ENCODE measurements around the gene CNPY4.
A peak's percentile ranks its signal among the peaks of the same experiment; 100 is the strongest.

CNPY4 gene

GRCh38 chr7:100119072-100119969 is at the start of gene CNPY4, which contains the start of gene TAF6:
TSS of gene CNPY4 (plus strand) at chr7:100119634. CDS start at chr7:100119745, 111 bp downstream.
TSS of gene TAF6 (minus strand) at chr7:100119358. CDS start at chr7:100114209, 5,149 bp downstream.
- Histone ChIP-seq H3K4me1 (ENCODE audit: control insufficient read depth in 2 of 2, insufficient read depth in 2 of 2, low read length in 2 of 2) (peaks cover 17 to 20% of the 10 kb centered on the region in 2 donors), H3K27ac (ENCODE audit: low read depth in 2 of 2, low read length in 2 of 2) (peak within 1 kb of the TSS; percentile 49 to 82), H3K4me3 (ENCODE audit: low read length in 2 of 2) (peak within 1 kb of the TSS; percentile 72 to 97), H3K9me3 (ENCODE audit: control insufficient read depth in 2 of 2, low read length in 2 of 2) (no peaks in the 10 kb centered on the region), H3K36me3 (ENCODE audit: control insufficient read depth in 2 of 2, insufficient read depth in 2 of 2, low read length in 2 of 2) (no peaks in the 10 kb centered on the region), H3K27me3 (ENCODE audit: control insufficient read depth in 2 of 2, insufficient read depth in 2 of 2, low read length in 2 of 2) (no peaks in the 10 kb centered on the region), H3K9ac (ENCODE audit: low read depth in 1 of 2, low read length in 2 of 2) (peak within 1 kb of the TSS; percentile 68 to 89)

- H3K9ac ChIP-seq (ENCODE audit: low read depth in 1 of 2, low read length in 2 of 2): no peak overlapping the region
- H3K36me3 ChIP-seq (ENCODE audit: control insufficient read depth in 2 of 2, insufficient read depth in 2 of 2, low read length in 2 of 2): peaks cover 51 to 52% of the 10 kb centered on the region in 2 donors
- no peak overlapping the region for H3K27ac ChIP-seq (ENCODE audit: low read depth in 2 of 2, low read length in 2 of 2)
- no peaks in the 10 kb centered on the region for H3K27me3 ChIP-seq (ENCODE audit: control insufficient read depth in 2 of 2, insufficient read depth in 2 of 2, low read length in 2 of 2)
- no peak overlapping the region for H3K4me3 ChIP-seq (ENCODE audit: low read length in 2 of 2)
- no peaks in the 10 kb centered on the region for H3K4me1 ChIP-seq (ENCODE audit: control insufficient read depth in 2 of 2, insufficient read depth in 2 of 2, low read length in 2 of 2)
- H3K9me3 ChIP-seq (ENCODE audit: control insufficient read depth in 2 of 2, low read length in 2 of 2): peaks cover 15 to 16% of the 10 kb centered on the region in 2 donors
Observed at GRCh38 chr7:100069991-100070390, 49.4 kb upstream of the CNPY4 start.

- H3K27ac ChIP-seq (ENCODE audit: low read depth in 2 of 2, low read length in 2 of 2): no peak overlapping the region
- no peaks in the 10 kb centered on the region for H3K4me1 ChIP-seq (ENCODE audit: control insufficient read depth in 2 of 2, insufficient read depth in 2 of 2, low read length in 2 of 2)
- H3K27me3 ChIP-seq (ENCODE audit: control insufficient read depth in 2 of 2, insufficient read depth in 2 of 2, low read length in 2 of 2): no peaks in the 10 kb centered on the region
- peaks cover 15 to 16% of the 10 kb centered on the region in 2 donors for H3K9me3 ChIP-seq (ENCODE audit: control insufficient read depth in 2 of 2, low read length in 2 of 2)
- H3K9ac ChIP-seq (ENCODE audit: low read depth in 1 of 2, low read length in 2 of 2): no peak overlapping the region
- H3K4me3 ChIP-seq (ENCODE audit: low read length in 2 of 2): peak overlapping the region in 1 of 2 donors; percentile 12
- H3K36me3 ChIP-seq (ENCODE audit: control insufficient read depth in 2 of 2, insufficient read depth in 2 of 2, low read length in 2 of 2): peaks cover 63% of the 10 kb centered on the region in 2 donors
Observed at GRCh38 chr7:100071018-100071723, 48.3 kb upstream of the CNPY4 start.

GRCh38 chr7:100072462-100072861 is 47.0 kb upstream of the CNPY4 start:
- Histone ChIP-seq H3K4me1 (ENCODE audit: control insufficient read depth in 2 of 2, insufficient read depth in 2 of 2, low read length in 2 of 2) (peaks cover 6 to 8% of the 10 kb centered on the region in 2 donors), H3K27me3 (ENCODE audit: control insufficient read depth in 2 of 2, insufficient read depth in 2 of 2, low read length in 2 of 2) (no peaks in the 10 kb centered on the region), H3K27ac (ENCODE audit: low read depth in 2 of 2, low read length in 2 of 2) (no peak overlapping the region), H3K36me3 (ENCODE audit: control insufficient read depth in 2 of 2, insufficient read depth in 2 of 2, low read length in 2 of 2) (peaks cover 71 to 72% of the 10 kb centered on the region in 2 donors), H3K9me3 (ENCODE audit: control insufficient read depth in 2 of 2, low read length in 2 of 2) (peaks cover 15 to 16% of the 10 kb centered on the region in 2 donors), H3K9ac (ENCODE audit: low read depth in 1 of 2, low read length in 2 of 2) (no peak overlapping the region), H3K4me3 (ENCODE audit: low read length in 2 of 2) (no peak overlapping the region)

GRCh38 chr7:100074841-100075240 is 44.6 kb upstream of the CNPY4 start:
- peaks cover 15 to 16% of the 10 kb centered on the region in 2 donors for H3K9me3 ChIP-seq (ENCODE audit: control insufficient read depth in 2 of 2, low read length in 2 of 2)
- no peaks in the 10 kb centered on the region for H3K27me3 ChIP-seq (ENCODE audit: control insufficient read depth in 2 of 2, insufficient read depth in 2 of 2, low read length in 2 of 2)
- H3K9ac ChIP-seq (ENCODE audit: low read depth in 1 of 2, low read length in 2 of 2): no peak overlapping the region
- no peak overlapping the region for H3K4me3 ChIP-seq (ENCODE audit: low read length in 2 of 2)
- H3K4me1 ChIP-seq (ENCODE audit: control insufficient read depth in 2 of 2, insufficient read depth in 2 of 2, low read length in 2 of 2): peaks cover 19 to 25% of the 10 kb centered on the region in 2 donors
- H3K36me3 ChIP-seq (ENCODE audit: control insufficient read depth in 2 of 2, insufficient read depth in 2 of 2, low read length in 2 of 2): peaks cover 70 to 73% of the 10 kb centered on the region in 2 donors
- H3K27ac ChIP-seq (ENCODE audit: low read depth in 2 of 2, low read length in 2 of 2): no peak overlapping the region

GRCh38 chr7:100075418-100075817 is 44.0 kb upstream of the CNPY4 start:
- peaks cover 23 to 29% of the 10 kb centered on the region in 2 donors for H3K4me1 ChIP-seq (ENCODE audit: control insufficient read depth in 2 of 2, insufficient read depth in 2 of 2, low read length in 2 of 2)
- no peak overlapping the region for H3K4me3 ChIP-seq (ENCODE audit: low read length in 2 of 2)
- H3K27ac ChIP-seq (ENCODE audit: low read depth in 2 of 2, low read length in 2 of 2): no peak overlapping the region
- no peaks in the 10 kb centered on the region for H3K27me3 ChIP-seq (ENCODE audit: control insufficient read depth in 2 of 2, insufficient read depth in 2 of 2, low read length in 2 of 2)
- H3K9me3 ChIP-seq (ENCODE audit: control insufficient read depth in 2 of 2, low read length in 2 of 2): peaks cover 15 to 16% of the 10 kb centered on the region in 2 donors
- H3K9ac ChIP-seq (ENCODE audit: low read depth in 1 of 2, low read length in 2 of 2): no peak overlapping the region
- H3K36me3 ChIP-seq (ENCODE audit: control insufficient read depth in 2 of 2, insufficient read depth in 2 of 2, low read length in 2 of 2): peaks cover 67% of the 10 kb centered on the region in 2 donors

- peaks cover 49 to 50% of the 10 kb centered on the region in 2 donors for H3K36me3 ChIP-seq (ENCODE audit: control insufficient read depth in 2 of 2, insufficient read depth in 2 of 2, low read length in 2 of 2)
Observed at GRCh38 chr7:100077205-100077604, 42.2 kb upstream of the CNPY4 start.

GRCh38 chr7:100079024-100079560 is 40.3 kb upstream of the CNPY4 start:
- peak overlapping the region; percentile 56 to 65 for H3K4me3 ChIP-seq (ENCODE audit: low read length in 2 of 2)
- H3K4me1 ChIP-seq (ENCODE audit: control insufficient read depth in 2 of 2, insufficient read depth in 2 of 2, low read length in 2 of 2): peaks cover 31 to 41% of the 10 kb centered on the region in 2 donors
- no peaks in the 10 kb centered on the region for H3K9me3 ChIP-seq (ENCODE audit: control insufficient read depth in 2 of 2, low read length in 2 of 2)
- H3K9ac ChIP-seq (ENCODE audit: low read depth in 1 of 2, low read length in 2 of 2): peak overlapping the region; percentile 54 to 68
- H3K36me3 ChIP-seq (ENCODE audit: control insufficient read depth in 2 of 2, insufficient read depth in 2 of 2, low read length in 2 of 2): peaks cover 31% of the 10 kb centered on the region in 2 donors
- peak overlapping the region; percentile 85 to 88 for H3K27ac ChIP-seq (ENCODE audit: low read depth in 2 of 2, low read length in 2 of 2)
- H3K27me3 ChIP-seq (ENCODE audit: control insufficient read depth in 2 of 2, insufficient read depth in 2 of 2, low read length in 2 of 2): no peaks in the 10 kb centered on the region

More at GRCh38 chr7:100077205-100077604, 42.2 kb upstream of the CNPY4 start:
- H3K27ac ChIP-seq (ENCODE audit: low read depth in 2 of 2, low read length in 2 of 2): no peak overlapping the region
- no peak overlapping the region for H3K4me3 ChIP-seq (ENCODE audit: low read length in 2 of 2)
- H3K9me3 ChIP-seq (ENCODE audit: control insufficient read depth in 2 of 2, low read length in 2 of 2): peaks cover 5 to 6% of the 10 kb centered on the region in 2 donors
- peaks cover 23 to 34% of the 10 kb centered on the region in 2 donors for H3K4me1 ChIP-seq (ENCODE audit: control insufficient read depth in 2 of 2, insufficient read depth in 2 of 2, low read length in 2 of 2)
- H3K9ac ChIP-seq (ENCODE audit: low read depth in 1 of 2, low read length in 2 of 2): no peak overlapping the region
- H3K27me3 ChIP-seq (ENCODE audit: control insufficient read depth in 2 of 2, insufficient read depth in 2 of 2, low read length in 2 of 2): no peaks in the 10 kb centered on the region

- Histone ChIP-seq H3K27ac (ENCODE audit: low read depth in 2 of 2, low read length in 2 of 2) (peak overlapping the region; percentile 85 to 88), H3K36me3 (ENCODE audit: control insufficient read depth in 2 of 2, insufficient read depth in 2 of 2, low read length in 2 of 2) (peaks cover 13% of the 10 kb centered on the region in 2 donors), H3K9ac (ENCODE audit: low read depth in 1 of 2, low read length in 2 of 2) (peak overlapping the region; percentile 95 to 99), H3K9me3 (ENCODE audit: control insufficient read depth in 2 of 2, low read length in 2 of 2) (no peaks in the 10 kb centered on the region), H3K27me3 (ENCODE audit: control insufficient read depth in 2 of 2, insufficient read depth in 2 of 2, low read length in 2 of 2) (no peaks in the 10 kb centered on the region), H3K4me3 (ENCODE audit: low read length in 2 of 2) (peak overlapping the region; percentile 95 to 100), H3K4me1 (ENCODE audit: control insufficient read depth in 2 of 2, insufficient read depth in 2 of 2, low read length in 2 of 2) (peaks cover 31 to 41% of the 10 kb centered on the region in 2 donors)
Observed at GRCh38 chr7:100080907-100081534, 38.4 kb upstream of the CNPY4 start.
